ENCODE results near the gene HYDIN. TPM values are rescaled to one million over a fixed set of nuclear protein-coding genes. Genes with fewer than 3 reads are reported as not detected.

Gene HYDIN
- total and polyA plus RNA-seq, 4 donors = 2.4 to 43.3 (median 18.9) TPM

GRCh38 chr16:71214746-71215381 is 15.7 kb downstream of the HYDIN start:
- 38 to 58% methylated on average over 1 of the region's 1 CpG for WGBS, 2 donors
- H3K4me1 ChIP-seq (ENCODE audit: control insufficient read depth in 5 of 5, insufficient read depth in 5 of 5, low read length in 5 of 5) = no peaks in the 10 kb centered on the region
- ATAC-seq (ENCODE audit: insufficient read depth, low FRiP score) (no peak), DNase-seq (peak in 1 of 3 donors; percentile 14)
- H3K9me3 ChIP-seq (ENCODE audit: control insufficient read depth in 4 of 4, insufficient read depth in 3 of 4, low read length in 3 of 4) = peaks cover 0 to 4% (median 0%) of the 10 kb centered on the region in 4 donors
- H3K36me3 ChIP-seq (ENCODE audit: control insufficient read depth in 4 of 4, insufficient read depth in 4 of 4, low read length in 4 of 4) = no peaks in the 10 kb centered on the region
- no peak for TF ChIP-seq CTCF (IDR thresholded peaks at IDR 0.05; ENCODE audit: control extremely low read depth, extremely low read depth)
- no peak overlapping the region for H3K4me3 ChIP-seq
- no peak overlapping the region for H3K27ac ChIP-seq (ENCODE audit: low read depth in 1 of 2, low read length in 1 of 2)
- H3K9ac ChIP-seq (ENCODE audit: insufficient read depth in 1 of 2, low read length in 2 of 2) = no peak overlapping the region
- H3K27me3 ChIP-seq (ENCODE audit: control insufficient read depth in 3 of 3, insufficient read depth in 3 of 3, low read length in 2 of 3) = no peaks in the 10 kb centered on the region

- Histone ChIP-seq H3K27ac (ENCODE audit: low read depth in 1 of 2, low read length in 1 of 2) (no peak overlapping the region), H3K27me3 (ENCODE audit: control insufficient read depth in 3 of 3, insufficient read depth in 3 of 3, low read length in 2 of 3) (no peaks in the 10 kb centered on the region), H3K36me3 (ENCODE audit: control insufficient read depth in 4 of 4, insufficient read depth in 4 of 4, low read length in 4 of 4) (no peaks in the 10 kb centered on the region), H3K9ac (ENCODE audit: insufficient read depth in 1 of 2, low read length in 2 of 2) (no peak overlapping the region), H3K4me1 (ENCODE audit: control insufficient read depth in 5 of 5, insufficient read depth in 5 of 5, low read length in 5 of 5) (no peaks in the 10 kb centered on the region), H3K9me3 (ENCODE audit: control insufficient read depth in 4 of 4, insufficient read depth in 3 of 4, low read length in 3 of 4) (peaks cover 0 to 6% (median 2%) of the 10 kb centered on the region in 4 donors), H3K4me3 (no peak overlapping the region)
- DNase-seq = no peak
- TF ChIP-seq CTCF (IDR thresholded peaks at IDR 0.05; ENCODE audit: control extremely low read depth, extremely low read depth) = no peak
- ATAC-seq (ENCODE audit: insufficient read depth, low FRiP score) = no peak
- WGBS, 2 donors = 70 to 76% methylated on average over 3 of the region's 3 CpGs
Observed at GRCh38 chr16:71205482-71206131, 24.9 kb downstream of the HYDIN start.

- TF ChIP-seq CTCF (IDR thresholded peaks at IDR 0.05; ENCODE audit: control extremely low read depth, extremely low read depth) = no peak
- H3K4me1 ChIP-seq (ENCODE audit: control insufficient read depth in 5 of 5, insufficient read depth in 5 of 5, low read length in 5 of 5) = no peaks in the 10 kb centered on the region
- H3K9ac ChIP-seq (ENCODE audit: insufficient read depth in 1 of 2, low read length in 2 of 2) = no peak overlapping the region
- H3K9me3 ChIP-seq (ENCODE audit: control insufficient read depth in 4 of 4, insufficient read depth in 3 of 4, low read length in 3 of 4) = peaks cover 0 to 6% (median 1%) of the 10 kb centered on the region in 4 donors
- no peak for DNase-seq
- WGBS, 2 donors = 84 to 91% methylated on average over 2 of the region's 2 CpGs
- no peak overlapping the region for H3K4me3 ChIP-seq
- ATAC-seq (ENCODE audit: insufficient read depth, low FRiP score) = no peak
- no peaks in the 10 kb centered on the region for H3K36me3 ChIP-seq (ENCODE audit: control insufficient read depth in 4 of 4, insufficient read depth in 4 of 4, low read length in 4 of 4)
- H3K27me3 ChIP-seq (ENCODE audit: control insufficient read depth in 3 of 3, insufficient read depth in 3 of 3, low read length in 2 of 3) = no peaks in the 10 kb centered on the region
- no peak overlapping the region for H3K27ac ChIP-seq (ENCODE audit: low read depth in 1 of 2, low read length in 1 of 2)
Observed at GRCh38 chr16:71203631-71204030, 26.9 kb downstream of the HYDIN start.
